Measurements from ENCODE around the gene TSFM.

DNA sequence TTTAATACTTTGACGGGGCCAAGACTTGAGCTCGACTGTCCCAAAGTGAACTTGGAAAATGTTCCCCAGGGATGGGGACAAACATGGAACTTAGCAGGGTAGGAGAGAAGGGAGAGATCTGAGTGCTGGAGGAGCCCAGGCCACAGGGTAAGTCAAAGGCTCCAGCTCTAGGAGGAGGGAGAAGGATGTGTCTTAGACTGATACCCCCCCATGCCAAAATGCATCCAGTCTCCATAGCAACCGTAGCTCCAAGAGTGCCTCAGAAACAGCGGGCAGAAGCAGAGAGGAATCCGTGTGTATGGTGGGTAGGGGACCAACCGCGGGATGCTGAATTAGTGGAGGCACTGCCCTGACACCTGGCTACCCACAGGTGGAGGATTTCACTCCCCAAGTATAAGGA, 43.2 kb upstream of the TSFM start:
- TF ChIP-seq, protein P1, sequence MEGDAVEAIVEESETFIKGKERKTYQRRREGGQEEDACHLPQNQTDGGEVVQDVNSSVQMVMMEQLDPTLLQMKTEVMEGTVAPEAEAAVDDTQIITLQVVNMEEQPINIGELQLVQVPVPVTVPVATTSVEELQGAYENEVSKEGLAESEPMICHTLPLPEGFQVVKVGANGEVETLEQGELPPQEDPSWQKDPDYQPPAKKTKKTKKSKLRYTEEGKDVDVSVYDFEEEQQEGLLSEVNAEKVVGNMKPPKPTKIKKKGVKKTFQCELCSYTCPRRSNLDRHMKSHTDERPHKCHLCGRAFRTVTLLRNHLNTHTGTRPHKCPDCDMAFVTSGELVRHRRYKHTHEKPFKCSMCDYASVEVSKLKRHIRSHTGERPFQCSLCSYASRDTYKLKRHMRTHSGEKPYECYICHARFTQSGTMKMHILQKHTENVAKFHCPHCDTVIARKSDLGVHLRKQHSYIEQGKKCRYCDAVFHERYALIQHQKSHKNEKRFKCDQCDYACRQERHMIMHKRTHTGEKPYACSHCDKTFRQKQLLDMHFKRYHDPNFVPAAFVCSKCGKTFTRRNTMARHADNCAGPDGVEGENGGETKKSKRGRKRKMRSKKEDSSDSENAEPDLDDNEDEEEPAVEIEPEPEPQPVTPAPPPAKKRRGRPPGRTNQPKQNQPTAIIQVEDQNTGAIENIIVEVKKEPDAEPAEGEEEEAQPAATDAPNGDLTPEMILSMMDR (IDR thresholded peaks at IDR 0.05; ENCODE audit: borderline replicate concordance, extremely low read depth, low read length, poor library complexity, severe bottlenecking): no peak
- no peak for TF ChIP-seq EZH2 (IDR thresholded peaks at IDR 0.05; ENCODE audit: borderline replicate concordance, low read depth, low read length, severe bottlenecking)
